ENCODE data around the gene ARSJ. TPM values are rescaled to one million over a fixed set of nuclear protein-coding genes. Genes with fewer than 3 reads are reported as not detected.

ARSJ gene
- total RNA-seq, 3 donors from 2014 or later (not counting 1 experiment from before 2014, with no cell fraction given), result 1.5 to 2.3 (median 1.5) TPM

- no peak for DNase-seq
- Mint-ChIP-seq H3K36me3 (no peaks in the 10 kb centered on the region), H3K27me3 (ENCODE audit: low read depth in 2 of 2) (no peaks in the 10 kb centered on the region), H3K9me3 (no peaks in the 10 kb centered on the region), H3K4me1 (peaks cover 7 to 11% of the 10 kb centered on the region in 2 donors), H3K4me3 (no peak overlapping the region), H3K27ac (no peak overlapping the region)
- Histone ChIP-seq H3K4me3 (ENCODE audit: low read length) (no peak overlapping the region), H3K9me3 (ENCODE audit: control insufficient read depth, insufficient read depth, low read length) (no peaks in the 10 kb centered on the region), H3K27me3 (ENCODE audit: control insufficient read depth, insufficient read depth, low read length) (no peaks in the 10 kb centered on the region), H3K27ac (ENCODE audit: low read length) (no peak overlapping the region), H3K4me1 (ENCODE audit: control insufficient read depth, insufficient read depth, low read length) (peaks cover 12% of the 10 kb centered on the region), H3K36me3 (ENCODE audit: control insufficient read depth, insufficient read depth, low read length) (no peaks in the 10 kb centered on the region)
- 91% methylated on average over 5 of the region's 5 CpGs for WGBS (ENCODE audit: insufficient coverage)
- TF ChIP-seq, protein P1, sequence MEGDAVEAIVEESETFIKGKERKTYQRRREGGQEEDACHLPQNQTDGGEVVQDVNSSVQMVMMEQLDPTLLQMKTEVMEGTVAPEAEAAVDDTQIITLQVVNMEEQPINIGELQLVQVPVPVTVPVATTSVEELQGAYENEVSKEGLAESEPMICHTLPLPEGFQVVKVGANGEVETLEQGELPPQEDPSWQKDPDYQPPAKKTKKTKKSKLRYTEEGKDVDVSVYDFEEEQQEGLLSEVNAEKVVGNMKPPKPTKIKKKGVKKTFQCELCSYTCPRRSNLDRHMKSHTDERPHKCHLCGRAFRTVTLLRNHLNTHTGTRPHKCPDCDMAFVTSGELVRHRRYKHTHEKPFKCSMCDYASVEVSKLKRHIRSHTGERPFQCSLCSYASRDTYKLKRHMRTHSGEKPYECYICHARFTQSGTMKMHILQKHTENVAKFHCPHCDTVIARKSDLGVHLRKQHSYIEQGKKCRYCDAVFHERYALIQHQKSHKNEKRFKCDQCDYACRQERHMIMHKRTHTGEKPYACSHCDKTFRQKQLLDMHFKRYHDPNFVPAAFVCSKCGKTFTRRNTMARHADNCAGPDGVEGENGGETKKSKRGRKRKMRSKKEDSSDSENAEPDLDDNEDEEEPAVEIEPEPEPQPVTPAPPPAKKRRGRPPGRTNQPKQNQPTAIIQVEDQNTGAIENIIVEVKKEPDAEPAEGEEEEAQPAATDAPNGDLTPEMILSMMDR (IDR thresholded peaks at IDR 0.05), result no peak
- intact Hi-C loops (cut with micrococcal nuclease), result no loop called here
- ATAC-seq, result no peak
Measured at GRCh38 chr4:113872426-113873260, 106.8 kb downstream of the ARSJ start.

- H3K9me3 Mint-ChIP-seq, result no peaks in the 10 kb centered on the region
- no peak overlapping the region for H3K4me3 Mint-ChIP-seq
- H3K27ac ChIP-seq (ENCODE audit: low read length), result no peak overlapping the region
- intact Hi-C loops (cut with micrococcal nuclease), result no loop called here
- H3K4me1 Mint-ChIP-seq, result peaks cover 7 to 11% of the 10 kb centered on the region in 2 donors
- H3K27me3 Mint-ChIP-seq (ENCODE audit: low read depth in 2 of 2), result peaks cover 0 to 6% of the 10 kb centered on the region in 2 donors
- H3K4me1 ChIP-seq (ENCODE audit: control insufficient read depth, insufficient read depth, low read length), result peaks cover 12% of the 10 kb centered on the region
- no peaks in the 10 kb centered on the region for H3K27me3 ChIP-seq (ENCODE audit: control insufficient read depth, insufficient read depth, low read length)
- no peaks in the 10 kb centered on the region for H3K36me3 Mint-ChIP-seq
- H3K9me3 ChIP-seq (ENCODE audit: control insufficient read depth, insufficient read depth, low read length), result no peaks in the 10 kb centered on the region
- TF ChIP-seq, protein P1 (IDR thresholded peaks at IDR 0.05), result no peak
- no peak for ATAC-seq
- no peak overlapping the region for H3K27ac Mint-ChIP-seq
- H3K4me3 ChIP-seq (ENCODE audit: low read length), result no peak overlapping the region
- 94% methylated on average over 1 of the region's 1 CpG for WGBS (ENCODE audit: insufficient coverage)
- no peak for DNase-seq
- H3K36me3 ChIP-seq (ENCODE audit: control insufficient read depth, insufficient read depth, low read length), result no peaks in the 10 kb centered on the region
Measured at GRCh38 chr4:113871080-113871479, 108.4 kb downstream of the ARSJ start.

DNA sequence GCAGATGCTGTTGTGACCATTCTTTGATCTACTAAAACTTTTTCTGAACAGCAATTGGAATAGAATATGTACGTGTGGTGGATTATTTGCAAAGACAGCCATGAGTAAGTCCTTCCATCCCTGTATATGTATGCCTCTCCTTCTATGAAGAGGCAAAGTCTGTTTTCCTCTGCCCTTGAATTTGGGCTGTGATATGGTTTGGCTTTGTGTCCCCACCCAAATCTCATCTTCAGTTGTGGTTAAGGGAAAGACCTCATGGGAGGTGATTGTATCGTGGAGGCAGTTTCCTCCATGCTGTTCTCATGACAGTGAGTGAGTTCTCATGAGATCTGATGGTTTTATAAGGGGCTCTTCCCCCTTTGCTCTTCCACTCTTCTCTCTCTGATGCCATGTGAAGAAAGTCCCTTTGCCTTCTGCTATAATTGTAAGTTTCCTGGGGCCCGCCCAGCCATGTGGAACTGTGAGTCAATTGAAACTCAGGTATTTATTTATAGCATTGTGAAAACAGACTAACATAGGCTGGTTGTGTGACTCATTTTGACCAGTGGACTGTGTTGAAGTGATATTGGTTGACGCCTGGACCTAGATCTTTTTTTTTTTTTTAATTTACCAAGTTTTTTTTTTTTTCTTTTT lies 109.6 kb downstream of the ARSJ start:
- H3K36me3 Mint-ChIP-seq, result no peaks in the 10 kb centered on the region
- H3K27ac Mint-ChIP-seq, result no peak overlapping the region
- H3K9me3 Mint-ChIP-seq, result no peaks in the 10 kb centered on the region
- Histone ChIP-seq H3K4me1 (ENCODE audit: control insufficient read depth, insufficient read depth, low read length) (peaks cover 10% of the 10 kb centered on the region), H3K9me3 (ENCODE audit: control insufficient read depth, insufficient read depth, low read length) (no peaks in the 10 kb centered on the region), H3K4me3 (ENCODE audit: low read length) (no peak overlapping the region), H3K27me3 (ENCODE audit: control insufficient read depth, insufficient read depth, low read length) (no peaks in the 10 kb centered on the region), H3K36me3 (ENCODE audit: control insufficient read depth, insufficient read depth, low read length) (no peaks in the 10 kb centered on the region), H3K27ac (ENCODE audit: low read length) (no peak overlapping the region)
- 58% methylated on average over 3 of the region's 4 CpGs for WGBS (ENCODE audit: insufficient coverage)
- no peak overlapping the region for H3K4me3 Mint-ChIP-seq
- intact Hi-C loops (cut with micrococcal nuclease), result no loop called here
- ATAC-seq (peak in 2 of 3 donors; percentile 56 to 65), DNase-seq (no peak)
- TF ChIP-seq, protein P1 (IDR thresholded peaks at IDR 0.05), result no peak
- peaks cover 7 to 11% of the 10 kb centered on the region in 2 donors for H3K4me1 Mint-ChIP-seq
- peaks cover 0 to 6% of the 10 kb centered on the region in 2 donors for H3K27me3 Mint-ChIP-seq (ENCODE audit: low read depth in 2 of 2)
